ENCODE results near the gene DHRS7.

DNA sequence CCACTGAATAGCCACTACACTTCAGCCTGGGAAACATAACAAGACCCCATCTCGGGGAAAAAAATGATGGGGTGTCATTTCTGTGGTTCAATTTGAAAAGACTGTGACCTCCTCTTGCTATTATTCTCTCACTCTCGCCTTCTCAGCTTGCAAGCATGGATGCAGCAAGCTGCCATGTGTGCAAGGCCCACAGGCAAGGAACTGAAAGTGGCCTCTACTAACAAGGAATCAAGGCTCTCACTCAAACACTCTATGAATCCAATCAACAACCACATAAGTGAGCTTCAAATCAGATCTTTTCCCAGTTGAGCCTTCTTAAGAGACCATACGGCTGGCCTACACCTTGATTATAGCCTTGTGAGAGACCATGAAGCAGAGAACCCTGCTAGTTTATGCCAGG is 17.9 kb upstream of the DHRS7 start:
- TF ChIP-seq POLR2A (IDR thresholded peaks at IDR 0.05): no peak
- TF ChIP-seq, protein P1, sequence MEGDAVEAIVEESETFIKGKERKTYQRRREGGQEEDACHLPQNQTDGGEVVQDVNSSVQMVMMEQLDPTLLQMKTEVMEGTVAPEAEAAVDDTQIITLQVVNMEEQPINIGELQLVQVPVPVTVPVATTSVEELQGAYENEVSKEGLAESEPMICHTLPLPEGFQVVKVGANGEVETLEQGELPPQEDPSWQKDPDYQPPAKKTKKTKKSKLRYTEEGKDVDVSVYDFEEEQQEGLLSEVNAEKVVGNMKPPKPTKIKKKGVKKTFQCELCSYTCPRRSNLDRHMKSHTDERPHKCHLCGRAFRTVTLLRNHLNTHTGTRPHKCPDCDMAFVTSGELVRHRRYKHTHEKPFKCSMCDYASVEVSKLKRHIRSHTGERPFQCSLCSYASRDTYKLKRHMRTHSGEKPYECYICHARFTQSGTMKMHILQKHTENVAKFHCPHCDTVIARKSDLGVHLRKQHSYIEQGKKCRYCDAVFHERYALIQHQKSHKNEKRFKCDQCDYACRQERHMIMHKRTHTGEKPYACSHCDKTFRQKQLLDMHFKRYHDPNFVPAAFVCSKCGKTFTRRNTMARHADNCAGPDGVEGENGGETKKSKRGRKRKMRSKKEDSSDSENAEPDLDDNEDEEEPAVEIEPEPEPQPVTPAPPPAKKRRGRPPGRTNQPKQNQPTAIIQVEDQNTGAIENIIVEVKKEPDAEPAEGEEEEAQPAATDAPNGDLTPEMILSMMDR (IDR thresholded peaks at IDR 0.05): no peak

Measured in breast epithelium (tissue), 3 donors.